Islet of Langerhans (tissue), 1 donor: ENCODE data around the gene PPP6R3.
"Not testable (repeated sequence)": the region's sequence is repeated elsewhere in the genome, so short reads cannot be mapped to it uniquely, and the experiment has no call there.

Source experiments
- FAIRE-seq: peaks from one replicate; lab custom pipeline; 2011; peaks lifted over from hg19 to GRCh38; lab: Jason Lieb, UNC

Gene PPP6R3

DNA sequence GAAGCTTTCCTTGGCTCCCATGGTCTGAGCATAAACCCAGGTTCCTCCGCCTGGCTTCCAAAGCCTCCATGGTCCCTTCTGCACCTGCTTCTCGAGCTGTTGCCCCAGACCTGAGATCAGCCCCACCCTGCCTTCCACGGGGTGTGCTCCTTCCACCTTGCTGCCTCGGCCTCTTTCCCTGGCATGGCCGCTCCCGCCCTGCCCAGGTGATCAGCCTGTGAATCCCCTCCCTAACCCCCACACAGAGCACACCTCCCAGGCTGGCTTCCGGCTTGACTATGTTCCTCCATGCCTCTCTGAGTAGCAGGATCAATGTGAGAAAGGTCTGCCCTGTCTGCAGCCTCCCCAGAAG lies 2.7 kb upstream of the PPP6R3 start:
- no peak for FAIRE-seq

DNA sequence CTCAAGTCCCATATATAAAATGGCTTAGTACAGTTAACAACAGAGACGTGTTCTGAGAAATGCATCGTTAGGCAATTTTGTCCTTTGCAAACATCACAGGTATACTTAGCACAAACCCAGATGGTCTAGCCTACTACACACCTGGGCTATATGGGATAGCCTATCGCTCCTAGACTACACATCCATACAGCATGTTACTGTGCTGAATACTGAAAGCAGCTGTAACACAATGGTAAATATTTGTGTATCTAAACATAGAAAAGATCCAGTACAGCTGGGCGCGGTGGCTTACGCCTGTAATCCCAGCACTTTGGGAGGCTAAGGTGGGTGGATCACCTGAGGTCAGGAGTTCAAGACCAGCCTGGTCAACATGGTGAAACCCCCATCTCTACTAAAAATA lies 2.2 kb upstream of the PPP6R3 start:
- FAIRE-seq = not testable (repeated sequence)

DNA sequence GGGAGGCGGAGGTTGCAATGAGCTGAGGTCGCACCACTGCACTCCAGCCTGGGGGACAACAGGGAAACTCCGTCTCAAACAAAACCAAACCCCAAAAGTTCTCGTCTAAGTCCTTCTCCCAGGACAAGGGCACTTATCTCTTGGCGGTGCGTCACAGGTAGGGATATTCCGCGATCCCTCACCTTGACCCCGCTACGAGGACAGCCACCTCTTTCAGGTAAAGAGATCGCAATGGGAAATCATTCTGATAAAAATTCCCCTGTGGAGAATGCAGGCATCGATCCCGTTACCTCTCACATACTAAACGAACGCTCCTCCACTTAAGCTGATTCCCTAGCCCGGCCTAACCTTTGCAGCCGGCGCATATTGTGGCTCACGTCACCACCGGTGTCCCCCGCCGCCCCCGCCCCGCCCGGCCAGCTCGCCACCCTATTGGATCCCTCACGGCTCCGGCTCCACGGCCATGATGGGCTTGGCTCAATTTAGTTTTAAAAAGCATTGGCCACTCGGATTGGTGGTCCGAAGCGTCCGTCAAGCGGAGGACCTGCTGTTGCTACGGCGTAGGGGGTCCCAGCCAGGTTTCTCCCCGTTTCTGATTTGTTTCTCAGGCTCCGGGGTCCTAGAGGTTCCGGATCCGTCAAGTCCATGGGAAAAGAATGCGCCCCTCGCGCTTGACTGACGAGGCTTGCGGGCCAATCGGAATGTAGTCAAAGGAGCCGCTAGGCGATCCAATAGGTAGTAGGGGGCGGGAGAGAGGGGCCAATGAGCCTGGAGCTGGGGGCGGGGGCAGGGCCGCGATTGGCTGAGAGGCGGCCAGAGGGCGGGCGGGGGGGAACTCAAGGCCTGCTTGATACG lies 439 bp upstream of the PPP6R3 start:
- no peak for FAIRE-seq

DNA sequence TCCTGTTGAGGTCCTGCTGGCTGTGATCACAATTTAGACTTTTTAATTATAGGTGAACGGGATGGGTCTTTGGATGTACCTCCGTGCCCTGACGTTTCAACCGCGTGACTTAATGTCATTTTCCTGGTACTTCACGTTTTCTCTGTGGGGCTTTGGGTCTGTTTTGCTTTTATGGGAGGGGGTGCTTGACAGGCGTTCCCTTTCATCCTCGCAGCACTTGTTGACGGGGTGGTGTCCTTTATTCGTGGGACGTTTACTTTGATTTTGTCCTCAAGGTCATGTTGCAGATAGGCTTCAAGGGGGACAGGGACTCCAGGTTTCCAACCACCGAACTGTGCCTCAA lies 994 bp downstream of the PPP6R3 start:
- no peak for FAIRE-seq

DNA sequence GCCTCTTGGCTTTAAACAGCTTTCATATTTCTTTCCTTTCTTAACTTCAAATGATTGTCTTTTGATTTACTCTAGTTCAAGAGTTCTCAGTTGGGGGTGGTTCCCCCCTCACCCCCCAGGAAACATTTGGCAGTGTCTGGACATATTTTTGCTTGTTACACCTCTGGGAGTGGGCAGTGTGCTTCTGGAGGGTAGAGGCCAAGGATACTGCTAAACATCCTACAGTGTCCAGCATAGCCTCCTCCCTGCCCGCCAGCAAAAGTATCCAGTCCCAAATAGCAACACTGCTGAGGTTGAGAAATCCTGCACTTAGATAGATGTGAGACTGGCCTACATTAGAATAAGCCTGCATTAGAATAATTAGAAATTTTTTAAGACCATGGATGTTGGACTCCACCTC lies 3.2 kb downstream of the PPP6R3 start:
- no peak for FAIRE-seq

DNA sequence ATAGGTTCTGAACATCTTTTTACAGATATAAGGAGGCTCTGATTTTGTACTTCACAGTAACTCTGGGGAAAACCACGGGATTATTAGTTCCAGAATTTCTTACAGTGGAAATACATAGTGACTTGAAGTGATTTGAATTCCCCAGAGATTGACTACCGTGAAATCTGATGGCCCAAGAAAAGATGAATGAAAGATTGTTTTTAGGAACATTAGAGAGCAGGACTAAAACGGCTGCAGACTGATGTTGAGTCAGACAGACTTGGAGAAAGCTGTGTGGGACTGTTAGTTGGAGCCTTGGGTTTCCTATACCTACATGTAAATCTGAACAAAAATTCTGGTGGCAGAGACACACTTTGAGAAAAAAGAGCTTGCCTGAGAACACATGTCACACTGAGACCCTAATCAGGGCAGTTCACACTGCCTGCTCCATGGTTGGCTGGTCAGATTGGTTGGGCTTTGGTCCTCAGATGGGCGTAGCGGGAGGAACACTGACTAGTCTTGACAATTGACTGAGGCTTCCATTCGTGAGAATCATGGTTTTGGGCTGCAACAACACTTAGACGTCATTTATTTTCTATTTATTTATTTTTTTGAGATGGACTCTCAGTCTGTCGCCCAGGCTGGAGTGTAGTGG lies 6.8 kb downstream of the PPP6R3 start:
- no peak for FAIRE-seq

DNA sequence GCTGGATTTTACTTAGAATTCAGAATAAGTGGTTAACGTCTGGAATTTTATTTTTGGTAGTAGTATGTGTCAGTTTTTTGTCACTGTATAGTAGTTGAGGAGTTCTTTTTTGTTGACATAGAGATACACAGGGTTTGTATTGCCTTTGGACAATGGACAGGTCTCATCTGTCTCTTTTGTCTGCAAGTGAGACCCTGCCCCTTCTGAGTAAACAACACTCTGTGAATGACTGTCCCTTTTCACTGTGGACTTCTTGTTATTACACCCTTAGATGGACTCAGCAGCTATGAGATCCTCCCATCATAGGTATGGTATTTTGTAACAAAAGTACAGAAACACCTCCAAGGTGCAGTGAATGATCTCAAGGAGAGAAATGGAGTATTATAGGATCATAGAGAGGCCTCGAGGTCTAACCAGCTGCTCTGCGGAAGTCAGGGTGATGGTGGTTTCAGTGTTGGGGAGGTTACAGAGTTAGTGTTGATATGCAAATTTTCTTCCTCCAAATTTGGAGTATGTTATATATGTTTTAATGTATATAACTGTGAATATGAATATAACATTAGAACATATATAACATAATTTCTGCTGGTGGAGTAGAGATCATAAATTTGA lies 7.8 kb downstream of the PPP6R3 start:
- FAIRE-seq = no peak

DNA sequence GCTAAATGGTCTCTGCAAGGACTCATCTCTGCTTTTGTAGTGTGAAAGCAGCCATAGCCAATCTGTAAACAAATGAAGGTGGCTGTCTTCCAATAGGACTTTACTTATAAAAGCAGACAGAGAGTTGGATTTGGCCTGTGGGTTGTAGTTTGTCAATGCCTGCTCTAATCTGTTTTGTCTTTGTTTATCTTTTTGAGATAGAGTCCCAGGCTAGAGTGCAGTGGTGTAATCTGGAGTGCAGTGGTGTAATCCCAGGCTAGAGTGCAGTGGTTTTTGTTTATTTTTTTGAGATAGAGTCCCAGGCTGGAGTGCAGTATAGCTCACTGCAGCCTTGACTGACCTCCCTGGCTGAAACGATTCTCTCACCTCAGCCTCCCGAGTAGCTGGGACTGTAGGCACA lies 8.6 kb downstream of the PPP6R3 start:
- no peak for FAIRE-seq

DNA sequence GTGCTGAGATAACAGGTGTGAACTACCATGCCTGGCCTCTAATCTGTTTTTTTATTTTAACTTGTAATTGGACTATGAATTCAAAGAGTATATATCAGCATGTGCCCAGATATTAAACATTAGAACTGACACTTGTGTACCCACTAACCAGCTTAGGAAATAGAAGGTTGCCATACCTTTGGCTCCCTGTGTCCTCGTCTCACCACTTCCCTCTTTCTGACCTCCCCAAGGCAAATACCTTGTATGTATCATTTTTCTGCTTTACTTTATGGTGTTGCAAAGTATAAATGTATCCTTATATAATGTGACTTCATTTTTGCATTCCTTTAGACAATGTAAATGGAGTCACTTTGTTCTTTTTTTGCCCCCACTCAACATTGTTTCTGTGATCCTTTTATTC lies 9.1 kb downstream of the PPP6R3 start:
- no peak for FAIRE-seq

DNA sequence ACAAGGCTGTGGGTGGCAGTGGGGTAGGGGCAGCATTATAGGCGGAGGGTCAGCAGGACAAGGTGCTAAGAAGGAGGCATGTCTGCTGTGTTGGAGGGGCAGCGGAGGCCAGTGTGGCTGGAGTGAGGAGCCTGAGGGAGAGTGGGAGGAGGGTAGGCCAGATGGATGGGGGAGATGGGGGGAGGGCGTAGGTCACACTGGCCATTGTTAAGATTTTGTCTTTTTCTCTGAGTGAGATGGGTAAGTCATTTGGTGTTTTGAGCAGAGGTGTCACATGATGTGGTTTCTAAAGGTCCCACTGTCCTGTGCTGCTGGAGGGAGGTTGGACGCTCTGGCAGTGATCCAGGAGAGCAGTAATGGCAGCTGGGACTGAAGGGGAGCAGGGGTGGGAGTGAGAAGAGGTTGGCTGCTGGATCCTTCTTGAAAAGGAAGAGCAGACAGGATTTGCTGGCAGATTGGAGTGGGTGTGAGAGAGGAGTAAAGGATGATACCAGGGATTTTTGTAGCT lies 9.8 kb downstream of the PPP6R3 start:
- no peak for FAIRE-seq

DNA sequence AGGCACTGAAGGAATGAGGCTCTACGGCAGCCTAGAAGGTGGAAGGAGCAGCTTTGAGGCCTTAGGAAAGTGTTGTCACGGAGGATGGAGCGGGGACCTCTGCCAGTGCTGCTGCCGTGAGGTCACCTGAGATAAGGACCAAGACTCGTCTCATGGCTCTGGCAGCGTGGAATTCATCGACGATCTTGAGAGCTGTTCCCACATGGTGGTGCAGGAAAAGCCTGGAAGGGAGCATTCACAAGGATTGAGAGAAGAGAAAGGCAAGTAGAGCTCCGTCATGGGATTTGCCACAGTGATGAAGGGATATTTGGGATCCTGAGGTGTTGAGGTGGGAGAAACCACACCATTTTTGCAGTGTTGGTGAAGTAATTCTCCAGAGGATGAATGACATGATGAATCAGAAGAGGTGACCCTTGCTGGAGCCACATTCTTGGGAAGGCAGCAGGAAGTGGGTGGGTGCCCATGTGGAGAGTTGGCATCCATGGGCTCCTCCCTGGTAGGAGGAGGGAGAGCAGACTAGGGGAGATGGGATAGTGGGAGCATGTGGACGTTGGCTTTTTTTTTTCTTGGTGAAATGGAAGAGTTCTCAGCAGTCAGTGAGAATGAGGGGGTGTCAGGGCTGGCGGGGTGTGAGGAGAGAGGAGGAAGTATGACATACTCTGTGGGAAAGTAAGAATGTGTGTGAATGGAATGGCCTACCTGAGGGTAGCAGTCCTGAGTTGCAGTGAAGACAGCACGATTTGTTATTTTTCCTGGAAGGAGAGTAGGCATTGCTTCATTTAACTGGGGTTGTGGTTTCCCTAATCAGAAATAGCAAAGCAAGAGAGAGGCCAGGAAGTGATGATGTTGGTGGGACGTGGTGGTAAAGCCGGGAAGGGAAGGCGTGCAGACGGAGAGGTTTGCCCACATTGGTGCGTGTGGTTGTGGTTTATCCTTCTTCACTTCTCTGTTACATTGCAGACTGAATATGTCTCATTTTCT lies 11.1 kb downstream of the PPP6R3 start:
- FAIRE-seq = no peak

DNA sequence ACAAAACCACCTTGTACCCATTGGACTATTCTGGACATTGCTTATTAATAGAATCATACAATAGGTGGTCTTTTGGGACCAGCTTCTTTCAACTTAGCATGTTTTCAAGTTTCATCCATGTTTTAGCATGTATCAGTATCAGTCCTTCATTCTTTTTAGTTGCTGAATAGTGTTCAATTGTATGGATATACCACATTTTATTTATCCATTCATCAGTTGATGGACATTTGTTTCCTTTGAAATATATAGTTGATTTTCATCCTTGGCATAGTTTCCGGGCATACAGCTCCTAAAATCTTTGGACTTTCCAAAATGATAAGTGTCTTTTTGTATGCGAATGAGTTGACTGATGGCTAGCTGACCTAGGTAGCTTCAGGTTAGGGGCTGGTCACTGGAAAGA lies 12.2 kb downstream of the PPP6R3 start:
- no peak for FAIRE-seq

DNA sequence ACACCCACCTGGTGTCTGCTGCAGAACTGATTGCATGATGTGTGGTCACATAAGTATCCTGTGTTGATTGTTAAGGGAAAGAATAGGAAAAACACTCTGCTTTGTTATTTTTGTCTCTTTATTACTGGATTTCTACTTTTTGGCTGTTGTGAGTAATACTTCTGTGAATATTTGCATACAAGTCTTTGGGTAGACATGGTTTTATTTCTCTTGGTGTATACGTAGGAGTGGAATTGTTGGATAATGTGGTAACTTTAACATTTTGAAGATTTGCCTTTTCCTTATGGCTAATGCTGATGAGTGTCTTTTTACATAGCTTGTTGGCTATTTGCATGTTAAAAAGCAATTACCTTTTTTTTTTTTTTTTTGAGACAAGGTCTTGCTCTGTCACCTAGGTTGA lies 13.1 kb downstream of the PPP6R3 start:
- no peak for FAIRE-seq

DNA sequence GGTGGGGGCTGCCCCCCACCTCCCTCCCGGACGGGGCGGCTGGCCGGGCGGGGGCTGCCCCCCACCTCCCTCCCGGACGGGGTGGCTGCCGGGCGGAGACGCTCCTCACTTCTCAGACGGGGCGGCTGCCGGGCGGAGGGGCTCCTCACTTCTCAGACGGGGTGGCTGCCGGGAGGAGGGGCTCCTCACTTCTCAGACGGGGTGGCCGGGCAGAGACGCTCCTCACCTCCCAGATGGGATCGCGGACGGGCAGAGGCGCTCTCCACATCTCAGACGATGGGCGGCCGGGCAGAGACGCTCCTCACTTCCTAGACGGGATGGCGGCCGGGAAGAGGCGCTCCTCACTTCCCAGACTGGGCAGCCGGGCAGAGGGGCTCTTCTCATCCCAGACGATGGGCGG lies 15.1 kb downstream of the PPP6R3 start:
- FAIRE-seq = not testable (repeated sequence)

DNA sequence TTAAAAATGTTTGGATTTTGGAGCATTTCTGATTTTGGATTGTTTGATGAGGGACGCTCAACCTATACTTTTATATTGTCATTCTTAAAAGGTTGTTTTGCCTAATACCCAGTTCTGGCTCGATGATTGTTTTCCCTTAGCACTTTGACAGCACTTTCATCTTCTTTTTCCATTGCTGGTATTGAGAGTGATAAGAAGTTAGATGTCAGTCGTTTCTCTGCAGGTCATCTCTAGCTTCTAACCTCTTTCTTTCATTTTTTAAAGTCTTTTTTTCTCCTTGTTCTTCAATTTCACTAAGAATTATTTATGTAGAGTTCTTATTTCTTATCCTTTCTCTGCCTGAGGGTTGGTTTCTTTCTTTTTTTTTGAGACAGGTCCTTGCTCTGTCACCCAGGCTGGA lies 18.8 kb downstream of the PPP6R3 start:
- FAIRE-seq = no peak

DNA sequence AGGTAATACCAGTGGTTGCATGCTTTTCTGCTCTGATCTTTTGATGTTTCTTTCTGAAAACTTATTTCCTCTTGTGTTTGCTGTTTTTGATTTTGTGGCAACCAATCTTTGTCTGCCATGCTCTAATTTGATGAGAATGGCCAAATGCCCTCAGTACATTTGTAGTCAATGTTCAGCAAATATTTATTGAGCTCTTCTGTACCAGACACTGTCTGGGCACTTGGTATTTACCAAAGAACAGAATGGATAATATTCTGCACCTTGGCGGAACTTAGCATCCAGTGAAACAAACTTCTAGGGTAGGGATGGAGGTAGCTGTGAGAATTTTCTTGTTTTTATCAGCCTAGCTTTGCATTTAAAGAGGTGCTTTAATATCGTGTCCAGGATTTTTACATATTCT lies 19.6 kb downstream of the PPP6R3 start:
- no peak for FAIRE-seq

DNA sequence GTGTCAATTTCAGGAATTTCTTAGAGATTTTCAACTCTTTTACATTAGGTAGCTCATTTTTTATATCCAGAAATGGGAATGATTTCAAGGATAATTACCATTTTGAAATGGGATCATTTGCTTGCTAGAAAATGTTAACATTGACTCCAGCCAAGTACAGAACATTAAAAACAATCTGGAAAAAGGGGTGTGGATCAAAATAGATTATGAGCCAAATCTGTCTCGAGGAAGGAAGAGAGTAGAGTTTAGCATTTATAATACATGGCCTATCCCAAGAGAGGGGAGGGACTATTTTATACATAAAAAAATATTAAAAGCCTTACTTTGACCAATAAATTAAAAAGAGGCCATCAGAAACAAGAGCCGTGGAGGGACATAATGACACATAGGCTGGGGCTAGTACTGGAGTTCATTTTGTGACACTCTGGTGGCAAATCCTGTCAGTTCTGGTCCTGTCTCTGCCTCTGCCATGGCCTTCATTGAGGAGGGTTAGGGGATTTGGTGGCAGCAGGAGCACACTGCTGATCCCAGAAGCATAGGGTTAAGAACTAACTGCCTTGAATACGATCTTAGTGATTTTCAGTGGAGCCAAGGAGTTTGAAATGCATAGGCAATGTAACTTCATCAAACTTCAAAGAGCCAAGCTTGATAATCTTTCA lies 20.4 kb downstream of the PPP6R3 start:
- no peak for FAIRE-seq

DNA sequence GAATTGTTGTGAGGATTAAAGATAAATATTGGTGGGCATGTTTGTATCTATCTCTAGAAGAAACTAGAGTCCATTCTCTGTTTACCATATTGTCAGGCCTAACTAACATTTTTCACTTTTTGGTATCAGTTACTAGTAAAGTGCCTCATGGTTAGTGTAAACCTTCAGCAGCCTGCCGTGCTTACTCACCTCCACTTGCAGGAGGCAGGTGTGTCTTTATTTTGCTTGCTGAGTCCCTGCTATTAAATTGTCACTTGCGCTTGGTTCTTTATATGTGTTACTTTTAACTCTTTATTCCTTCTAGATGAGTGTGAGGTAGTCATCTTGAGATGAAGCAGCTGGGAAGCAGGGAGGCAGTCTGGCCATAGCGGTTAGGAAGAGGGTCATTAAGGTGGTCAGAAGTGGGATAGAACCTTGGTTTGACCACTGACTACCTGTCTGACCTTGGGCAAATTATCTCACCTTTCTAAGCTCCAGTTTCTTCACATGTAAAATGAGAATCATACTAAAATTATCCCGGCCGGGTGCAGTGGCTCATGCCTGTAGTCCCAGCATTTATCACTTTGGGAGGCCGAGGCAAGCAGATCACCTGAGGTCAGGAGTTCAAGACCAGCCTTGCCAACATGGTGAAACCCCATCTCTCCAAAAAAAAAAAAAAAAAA lies 21.2 kb downstream of the PPP6R3 start:
- no peak for FAIRE-seq

DNA sequence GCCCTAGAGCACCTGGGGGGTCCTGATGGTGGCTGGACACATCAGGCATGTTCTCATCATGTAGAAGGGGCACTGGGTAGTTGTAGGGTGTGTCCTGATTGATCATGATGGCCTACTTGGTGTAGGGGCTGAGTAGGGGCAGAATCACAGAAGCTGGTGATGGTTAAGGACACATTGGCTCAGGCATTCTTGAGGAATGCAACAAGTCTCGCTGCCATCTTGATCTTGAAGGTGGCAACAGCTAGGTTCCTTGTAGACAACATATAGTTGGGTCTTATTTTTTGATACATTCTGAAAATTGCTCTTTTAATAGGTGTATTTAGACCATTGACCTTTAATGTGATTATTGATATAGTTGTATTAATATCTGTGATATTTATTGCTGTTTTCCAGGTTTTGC lies 28.1 kb downstream of the PPP6R3 start:
- no peak for FAIRE-seq

DNA sequence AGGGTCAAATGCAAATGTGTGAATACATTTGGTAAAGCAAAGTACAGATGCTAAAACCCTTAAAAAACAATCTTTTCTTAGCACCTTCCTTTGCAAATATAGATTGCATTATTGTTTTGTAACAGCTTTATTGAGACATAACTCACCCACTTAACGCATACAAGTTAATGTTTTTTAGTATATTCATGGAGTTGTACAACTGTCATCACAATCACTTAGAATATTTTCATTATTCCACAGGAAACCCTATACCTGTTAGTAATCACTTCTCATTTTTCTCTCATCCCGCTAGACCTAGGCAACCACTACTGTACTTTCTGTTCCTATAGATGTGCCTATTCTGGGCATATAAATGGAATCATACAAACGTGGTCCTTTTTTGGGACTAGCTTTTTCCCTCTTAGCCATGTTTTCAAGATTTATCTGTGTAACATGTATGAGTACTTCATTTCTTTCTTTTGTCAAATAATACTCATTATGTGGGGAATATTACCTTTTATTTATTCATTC lies 34.7 kb downstream of the PPP6R3 start:
- no peak for FAIRE-seq

DNA sequence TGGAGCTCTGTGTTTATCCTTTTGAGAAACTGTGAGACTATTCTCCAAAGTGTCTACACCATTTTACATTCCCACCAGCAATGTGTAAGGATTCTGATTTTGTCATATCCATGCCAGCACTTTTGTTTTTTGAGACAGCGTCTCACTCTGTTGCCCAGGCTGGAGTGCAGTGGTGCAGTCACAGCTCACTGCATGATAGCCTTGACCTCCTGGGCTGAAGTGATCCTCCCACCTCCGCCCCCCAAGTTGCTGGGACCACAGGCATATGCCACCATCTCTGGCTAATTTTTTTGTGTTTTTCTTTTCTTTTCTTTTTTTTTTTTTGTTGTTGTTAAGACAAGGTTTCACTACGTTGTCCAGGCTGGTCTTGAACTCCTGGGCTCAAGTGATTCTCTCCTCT lies 35.3 kb downstream of the PPP6R3 start:
- FAIRE-seq = no peak
